Thyroid gland (tissue), 4 donors: ENCODE measurements around the gene GRAMD1B.
"Not testable (repeated sequence)": the region's sequence is repeated elsewhere in the genome, so short reads cannot be mapped to it uniquely, and the experiment has no call there.

ENCODE experiments used
- POLR2A ChIP-seq, 2 donors: fragments of 450-650 bp; IDR thresholded peaks; one replicate each; pipeline ENCODE4 v1.6.1; 2017; ENCODE audit warnings: antibody characterized with exemption in 2 of 2, mild to moderate bottlenecking in 2 of 2, moderate library complexity in 1 of 2
- TF ChIP-seq, protein P1 (sequence below), 6 experiments: fragments of 200-600 bp in 3 of 6; fragments of 450-650 bp in 3 of 6; sonication (generic) in 3 of 6; IDR thresholded peaks; one replicate each; pipeline ENCODE4 v1.5.1; 2016 to 2019; ENCODE audit warnings: antibody characterized with exemption in 6 of 6, mild to moderate bottlenecking in 2 of 6, inconsistent platforms in 1 of 6, moderate library complexity in 1 of 6

DNA sequence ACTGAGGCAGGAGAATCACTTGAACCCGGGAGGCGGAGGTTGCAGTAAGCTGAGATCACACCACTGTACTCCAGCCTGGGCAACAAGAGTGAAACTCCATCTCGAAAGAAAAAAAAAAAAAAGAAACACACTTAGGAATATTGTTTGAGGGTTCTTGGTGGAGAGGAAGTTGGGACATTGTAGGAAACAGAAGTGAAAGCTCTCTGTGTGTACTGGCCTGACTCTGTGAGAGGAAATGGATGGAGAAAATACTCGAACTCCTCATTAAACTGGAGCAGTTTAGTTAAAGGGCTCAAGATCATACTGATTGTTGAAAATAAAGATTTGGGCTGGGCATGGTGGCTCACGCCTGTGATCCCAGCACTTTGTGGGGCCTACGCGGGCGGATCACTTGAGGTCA, 35.6 kb downstream of the GRAMD1B start:
- TF ChIP-seq, protein P1, sequence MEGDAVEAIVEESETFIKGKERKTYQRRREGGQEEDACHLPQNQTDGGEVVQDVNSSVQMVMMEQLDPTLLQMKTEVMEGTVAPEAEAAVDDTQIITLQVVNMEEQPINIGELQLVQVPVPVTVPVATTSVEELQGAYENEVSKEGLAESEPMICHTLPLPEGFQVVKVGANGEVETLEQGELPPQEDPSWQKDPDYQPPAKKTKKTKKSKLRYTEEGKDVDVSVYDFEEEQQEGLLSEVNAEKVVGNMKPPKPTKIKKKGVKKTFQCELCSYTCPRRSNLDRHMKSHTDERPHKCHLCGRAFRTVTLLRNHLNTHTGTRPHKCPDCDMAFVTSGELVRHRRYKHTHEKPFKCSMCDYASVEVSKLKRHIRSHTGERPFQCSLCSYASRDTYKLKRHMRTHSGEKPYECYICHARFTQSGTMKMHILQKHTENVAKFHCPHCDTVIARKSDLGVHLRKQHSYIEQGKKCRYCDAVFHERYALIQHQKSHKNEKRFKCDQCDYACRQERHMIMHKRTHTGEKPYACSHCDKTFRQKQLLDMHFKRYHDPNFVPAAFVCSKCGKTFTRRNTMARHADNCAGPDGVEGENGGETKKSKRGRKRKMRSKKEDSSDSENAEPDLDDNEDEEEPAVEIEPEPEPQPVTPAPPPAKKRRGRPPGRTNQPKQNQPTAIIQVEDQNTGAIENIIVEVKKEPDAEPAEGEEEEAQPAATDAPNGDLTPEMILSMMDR (IDR thresholded peaks at IDR 0.05) = not testable (repeated sequence)
- not testable (repeated sequence) for TF ChIP-seq POLR2A (IDR thresholded peaks at IDR 0.05)
